Right lobe of liver (tissue), 4 donors: ENCODE results near the gene PRKAG2.

Experiments used
- CTCF ChIP-seq, 4 donors: fragments of 200-600 bp in 3 of 4; fragments of 450-650 bp in 1 of 4; IDR thresholded peaks; one replicate each; pipeline versions ENCODE4 v1.5.1 to v1.8.0; 2016 to 2022; ENCODE audit warnings: antibody characterized with exemption in 4 of 4, mild to moderate bottlenecking in 2 of 4
- POLR2A ChIP-seq: fragments of 450-650 bp; IDR thresholded peaks from one replicate; pipeline ENCODE4 v1.6.1; 2017; ENCODE audit warnings: antibody characterized with exemption, mild to moderate bottlenecking
- donor health status: DM: no; HTN: no; CAD: no.
- donor health status: DM: no; HTN: no; CAD: no.
- donor health status: DM: no; HTN: yes; CAD: no.

GRCh38 chr7:151806204-151806603 is 70.7 kb downstream of the PRKAG2 start:
- TF ChIP-seq CTCF (IDR thresholded peaks at IDR 0.05) (no peak), POLR2A (no peak)
